Thyroid gland (tissue), 4 donors: Measurements from ENCODE around the gene ECEL1.

Experiments used
- CTCF ChIP-seq, 6 experiments: fragments of 200-600 bp in 3 of 6; fragments of 450-650 bp in 3 of 6; sonication (generic) in 3 of 6; IDR thresholded peaks; one replicate each; pipeline ENCODE4 v1.5.1; 2016 to 2019; ENCODE audit warnings: antibody characterized with exemption in 6 of 6, mild to moderate bottlenecking in 2 of 6, inconsistent platforms in 1 of 6, moderate library complexity in 1 of 6
- POLR2A ChIP-seq, 2 donors: fragments of 450-650 bp; IDR thresholded peaks; one replicate each; pipeline ENCODE4 v1.6.1; 2017; ENCODE audit warnings: antibody characterized with exemption in 2 of 2, mild to moderate bottlenecking in 2 of 2, moderate library complexity in 1 of 2

GRCh38 chr2:232437195-232437571 is 50.5 kb downstream of the ECEL1 start:
- no peak for TF ChIP-seq CTCF (IDR thresholded peaks at IDR 0.05)
- no peak for TF ChIP-seq POLR2A (IDR thresholded peaks at IDR 0.05)
